NCI-H345 (cell line): ENCODE data around the gene IGF1R.

ENCODE experiments used
- DNase-seq: peaks from one replicate; lab custom pipeline; 2025; lab: John Stamatoyannopoulos, UW

IGF1R gene

DNA sequence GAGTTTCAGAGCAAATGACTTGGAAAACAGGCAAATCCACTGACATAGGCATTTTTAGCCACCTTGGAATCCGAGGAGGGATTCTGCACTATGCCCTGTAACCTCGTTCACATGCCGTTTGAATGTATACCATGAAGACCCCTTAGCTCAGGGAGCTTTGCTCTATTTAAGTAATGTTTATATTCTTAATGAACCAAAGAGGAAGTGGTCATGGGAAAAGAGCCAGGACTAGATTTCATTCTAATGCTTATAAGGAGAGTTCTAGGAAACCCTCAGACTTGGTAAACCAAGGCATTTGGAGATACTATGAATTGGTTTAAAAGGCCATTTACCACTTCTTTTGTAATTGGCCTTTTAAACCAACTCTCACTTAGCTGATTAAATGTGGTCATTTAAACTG, 178.9 kb downstream of the IGF1R start:
- DNase-seq: no peak

DNA sequence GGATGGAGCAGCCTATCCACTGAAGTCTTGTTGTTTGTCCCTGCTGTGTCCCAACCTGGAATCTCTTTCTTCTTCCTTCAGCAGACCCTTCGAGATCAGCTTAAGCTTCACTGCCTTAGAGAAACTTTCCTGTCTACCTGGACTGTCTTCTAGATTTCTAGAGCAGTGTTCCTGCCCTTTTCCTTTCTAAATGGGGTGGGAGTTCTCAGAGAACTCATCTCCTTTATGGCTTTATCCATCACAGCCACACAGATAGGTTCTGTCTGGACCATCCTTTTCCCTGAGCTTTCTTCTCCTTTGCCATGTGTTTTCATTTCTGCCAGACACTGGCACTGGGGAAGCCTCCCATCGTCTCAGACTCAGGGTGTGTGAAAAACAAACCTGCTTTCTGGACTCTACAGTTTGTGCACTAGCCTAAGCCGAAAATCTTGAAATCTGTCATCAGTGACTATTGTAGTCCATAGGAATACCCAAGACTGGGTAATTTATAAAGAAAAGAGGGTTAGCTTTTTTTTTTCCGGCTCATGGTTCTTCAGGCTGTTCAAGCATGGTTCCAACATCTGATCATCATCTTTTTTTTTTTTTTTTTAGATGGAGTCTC, 181.8 kb downstream of the IGF1R start:
- no peak for DNase-seq

DNA sequence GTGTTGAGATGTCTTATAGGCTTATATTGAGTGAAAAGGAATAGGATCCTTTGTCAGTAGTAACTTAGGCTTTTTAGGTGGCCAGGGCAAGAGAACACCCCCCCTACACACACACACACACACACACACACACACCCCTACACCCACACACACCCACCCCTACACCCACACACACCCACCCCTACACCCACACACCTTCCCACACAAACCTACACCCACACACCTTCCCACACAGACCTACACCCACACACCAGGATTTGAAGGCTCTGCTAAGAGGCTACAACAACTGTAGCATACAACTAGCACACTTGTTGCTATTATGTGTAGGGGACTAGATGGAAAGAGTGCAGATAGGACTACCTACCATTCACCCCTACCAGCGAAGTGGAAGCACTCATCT, 186.6 kb downstream of the IGF1R start:
- no peak for DNase-seq

DNA sequence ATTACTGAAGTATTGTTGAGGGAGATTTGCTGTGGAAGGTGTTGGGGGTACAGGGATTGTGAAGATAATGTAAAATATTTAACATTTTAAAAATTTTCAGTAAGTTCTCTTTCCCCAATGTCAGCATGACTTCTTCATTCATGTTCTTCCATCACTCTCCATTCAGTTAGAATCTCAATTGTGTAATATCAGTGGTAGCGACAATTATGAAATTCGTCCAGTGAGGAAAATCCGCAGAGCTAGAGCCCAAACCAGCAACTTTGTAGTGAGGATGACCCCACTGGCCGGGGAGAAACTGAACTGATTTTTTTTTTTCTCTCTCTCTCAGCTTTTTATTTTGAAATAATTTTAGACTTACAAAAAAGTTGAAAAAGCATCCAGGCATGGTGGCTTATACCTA, 187.5 kb downstream of the IGF1R start:
- no peak for DNase-seq

DNA sequence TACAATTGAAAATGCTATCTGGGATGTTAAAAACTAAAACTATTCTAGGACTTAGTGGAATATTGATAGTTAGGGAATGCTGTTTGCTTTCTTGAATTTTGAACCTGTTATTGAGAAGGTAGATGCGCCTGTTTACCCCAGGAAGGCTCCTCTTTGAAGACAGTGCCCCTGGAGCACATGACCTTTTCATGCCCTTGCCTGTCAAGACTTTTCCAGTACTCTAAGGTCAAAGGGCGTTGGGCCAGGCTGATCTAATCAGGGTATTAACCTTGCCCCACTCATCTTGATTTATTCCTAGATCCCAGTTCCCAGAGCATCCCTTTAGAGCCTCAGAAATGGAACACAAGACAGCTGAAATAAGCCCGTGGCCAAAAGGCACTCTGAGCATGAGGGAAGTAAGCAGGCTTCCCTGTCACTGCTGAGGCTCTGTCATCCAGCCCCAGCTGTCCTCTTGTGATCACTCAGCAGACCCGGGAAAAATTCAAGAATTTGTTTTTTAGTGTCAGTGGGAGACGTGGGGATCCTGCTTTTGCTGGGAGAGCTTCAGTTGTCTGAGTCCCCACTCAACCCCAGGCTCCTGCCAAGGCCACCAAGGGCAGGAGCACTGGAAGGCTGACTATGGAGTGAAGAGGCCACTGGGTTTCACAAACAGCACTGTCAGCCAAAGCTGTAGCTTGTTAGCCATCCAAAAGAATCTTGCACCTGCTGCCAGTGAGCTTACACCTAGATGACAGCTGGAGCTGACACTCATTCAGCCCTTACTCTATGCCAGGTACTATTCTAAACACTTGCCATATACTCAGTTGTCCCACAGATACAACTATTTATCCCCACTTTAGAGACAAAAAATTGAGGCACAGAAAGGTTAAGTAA, 190.3 kb downstream of the IGF1R start:
- DNase-seq: no peak

DNA sequence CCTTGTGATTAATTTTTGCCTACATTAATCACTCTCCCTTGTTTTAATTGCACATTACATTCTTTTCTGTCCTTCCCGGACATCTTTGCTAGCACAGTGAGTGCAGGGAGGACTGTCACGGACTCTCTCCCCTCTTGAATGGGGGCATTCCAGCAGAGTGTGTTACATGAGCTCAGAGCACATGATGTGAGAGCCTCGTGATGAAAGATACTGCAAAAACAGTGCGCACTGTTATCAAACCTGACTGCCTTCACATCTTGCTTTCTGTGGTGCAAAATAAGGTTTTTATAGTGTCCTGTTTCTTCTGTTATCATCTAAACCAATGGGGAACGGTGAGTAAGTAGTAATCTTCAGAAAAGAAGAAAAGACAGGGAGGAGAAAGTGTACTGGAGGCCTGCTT, 191.7 kb downstream of the IGF1R start:
- no peak for DNase-seq

DNA sequence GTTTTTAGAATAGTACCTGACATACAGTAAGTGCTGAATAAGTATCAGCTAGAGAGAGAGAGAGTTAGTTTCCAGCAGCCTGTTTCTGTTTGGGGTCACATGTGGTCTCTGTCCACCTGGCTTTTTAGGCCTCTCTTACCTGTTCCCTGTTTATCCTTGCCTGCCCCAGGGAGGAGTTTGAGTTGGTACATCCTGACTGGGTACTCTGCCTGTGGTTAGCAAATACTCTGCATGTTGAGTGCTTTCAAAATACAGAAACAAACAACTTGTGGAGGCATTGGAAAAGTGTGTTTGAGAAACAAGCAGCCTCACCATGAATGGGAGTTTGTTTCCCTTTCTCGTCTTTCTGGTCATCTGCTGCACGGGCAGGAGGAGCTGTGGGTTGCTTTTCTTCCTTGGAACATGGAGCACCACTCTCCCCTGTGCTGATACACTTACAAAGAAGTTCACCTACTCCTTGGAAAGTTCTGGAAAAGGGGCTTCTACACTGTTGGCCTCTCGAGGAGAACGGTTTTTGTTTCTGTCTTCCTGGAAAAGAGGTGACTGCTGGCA, 193.2 kb downstream of the IGF1R start:
- DNase-seq: no peak

DNA sequence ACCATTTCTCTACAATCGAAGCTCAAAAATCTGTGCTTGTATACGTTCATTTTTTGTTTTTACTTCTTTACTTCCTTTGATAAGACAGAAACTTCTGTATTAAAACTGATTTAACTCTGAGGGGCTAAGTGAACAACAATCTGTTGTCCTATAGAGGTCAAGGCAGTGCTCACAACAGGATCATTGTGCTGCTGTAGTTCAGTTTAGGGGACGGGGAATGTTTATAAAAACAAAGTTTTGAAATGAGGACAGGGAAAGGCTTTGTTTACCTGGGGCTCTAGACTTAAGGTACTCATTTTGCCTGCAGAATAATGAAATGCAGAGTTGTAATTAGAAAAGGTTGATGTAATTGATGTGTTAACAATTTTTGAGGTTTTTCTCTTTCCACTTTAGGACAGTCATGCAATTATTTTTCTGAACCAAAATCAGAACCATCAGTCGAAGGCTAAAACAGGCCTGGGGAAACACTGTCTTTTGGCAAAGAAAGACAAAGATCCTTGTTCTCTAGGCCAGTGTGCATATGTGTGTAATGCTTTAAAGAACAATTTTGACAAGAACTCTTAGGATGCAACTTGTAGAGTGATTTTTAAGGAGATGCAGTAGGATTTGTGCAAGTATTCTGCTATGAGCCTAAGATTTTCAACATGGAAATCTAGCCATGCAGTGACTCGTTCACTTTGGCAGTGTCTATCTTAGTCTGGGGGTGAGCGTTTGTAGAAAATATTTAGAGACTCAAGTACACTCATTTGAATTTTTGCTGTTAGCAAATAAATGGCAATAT, 194.0 kb downstream of the IGF1R start:
- DNase-seq: no peak

DNA sequence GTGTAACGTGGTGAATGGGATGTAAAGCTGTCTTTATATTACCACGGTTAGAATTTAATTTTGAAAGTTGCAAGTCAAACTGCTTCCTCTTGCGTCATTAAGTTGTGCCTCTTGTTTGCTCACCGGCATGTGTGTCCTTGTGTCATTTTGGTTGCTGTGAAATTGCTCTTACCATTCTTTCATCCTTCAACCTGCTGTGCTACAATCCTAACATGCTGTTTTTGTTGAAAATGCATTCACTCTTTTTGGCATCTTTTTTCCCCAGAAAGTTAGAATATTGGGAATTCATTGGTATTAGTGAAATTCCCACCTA, 194.6 kb downstream of the IGF1R start:
- no peak for DNase-seq

DNA sequence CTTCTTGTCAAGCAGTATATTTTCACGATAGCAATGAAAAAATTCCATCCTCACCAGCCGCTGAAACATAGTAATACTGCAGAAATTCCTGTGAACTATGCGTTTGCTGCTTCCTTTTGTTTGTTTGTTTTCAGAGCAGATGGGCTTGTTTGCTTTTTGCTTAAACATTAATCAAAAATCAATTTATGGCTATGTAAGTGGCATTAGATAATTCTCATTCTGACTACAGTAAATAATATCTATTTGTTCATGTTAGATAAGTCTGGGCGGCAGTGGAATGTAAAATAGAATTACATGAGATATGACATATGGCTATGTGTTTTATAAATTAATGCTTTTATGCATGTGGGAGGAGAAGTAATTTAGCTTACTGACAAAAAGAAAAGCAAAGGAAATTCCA, 195.5 kb downstream of the IGF1R start:
- no peak for DNase-seq

DNA sequence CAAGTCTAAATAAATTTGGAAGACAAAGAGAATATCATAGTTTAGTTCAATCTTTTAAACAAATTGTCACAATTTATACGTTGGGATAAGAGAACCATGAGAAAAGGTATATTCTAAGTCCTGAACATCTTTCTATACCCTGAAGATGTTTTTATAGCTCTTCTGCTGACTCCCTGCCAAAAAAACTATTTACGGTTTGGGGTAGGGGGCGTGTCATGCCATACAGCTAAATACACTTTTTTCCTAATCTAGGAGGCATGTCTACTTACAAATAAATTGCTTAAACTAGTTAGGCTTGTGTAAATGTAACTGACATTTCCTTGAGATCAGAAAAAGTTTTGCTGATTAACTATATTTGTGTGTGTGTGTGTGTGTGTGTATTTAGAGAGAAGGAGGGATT, 195.9 kb downstream of the IGF1R start:
- no peak for DNase-seq

DNA sequence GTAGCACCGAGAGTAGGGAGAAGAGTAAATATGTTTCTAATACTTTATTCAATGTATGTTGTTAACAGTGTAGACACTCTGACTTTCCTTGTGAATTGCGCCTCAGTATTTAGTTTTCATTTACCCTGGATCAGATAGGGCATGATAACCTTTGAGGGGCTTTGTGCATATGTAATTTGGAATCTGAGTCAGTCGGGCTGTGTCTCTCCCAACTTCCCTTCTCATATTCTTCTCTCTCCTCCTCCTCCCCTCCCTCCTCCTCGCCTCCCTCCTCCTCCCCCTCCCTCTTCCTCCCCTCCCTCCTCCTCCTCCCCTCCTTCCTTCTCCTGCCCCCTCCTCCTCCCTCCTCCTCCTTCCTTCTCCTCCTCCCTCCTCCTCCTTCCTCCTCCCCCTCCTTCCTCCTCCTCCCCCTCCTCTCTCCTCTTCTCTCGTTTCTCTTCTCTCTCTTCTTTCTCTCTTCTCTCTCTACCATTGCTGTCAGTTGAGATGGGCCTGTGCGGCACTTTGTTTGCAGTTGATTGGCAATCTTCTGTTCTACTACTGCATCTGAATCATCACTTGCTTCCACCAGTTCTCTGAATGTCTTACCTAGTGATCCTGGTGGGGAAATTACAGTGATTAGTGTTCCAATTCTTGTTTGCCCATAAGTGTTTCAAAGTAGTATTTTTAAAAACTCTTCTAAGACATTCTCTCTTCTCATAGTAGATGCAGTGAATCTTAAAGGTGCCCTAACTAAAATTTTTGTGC, 197.0 kb downstream of the IGF1R start:
- DNase-seq: no peak

DNA sequence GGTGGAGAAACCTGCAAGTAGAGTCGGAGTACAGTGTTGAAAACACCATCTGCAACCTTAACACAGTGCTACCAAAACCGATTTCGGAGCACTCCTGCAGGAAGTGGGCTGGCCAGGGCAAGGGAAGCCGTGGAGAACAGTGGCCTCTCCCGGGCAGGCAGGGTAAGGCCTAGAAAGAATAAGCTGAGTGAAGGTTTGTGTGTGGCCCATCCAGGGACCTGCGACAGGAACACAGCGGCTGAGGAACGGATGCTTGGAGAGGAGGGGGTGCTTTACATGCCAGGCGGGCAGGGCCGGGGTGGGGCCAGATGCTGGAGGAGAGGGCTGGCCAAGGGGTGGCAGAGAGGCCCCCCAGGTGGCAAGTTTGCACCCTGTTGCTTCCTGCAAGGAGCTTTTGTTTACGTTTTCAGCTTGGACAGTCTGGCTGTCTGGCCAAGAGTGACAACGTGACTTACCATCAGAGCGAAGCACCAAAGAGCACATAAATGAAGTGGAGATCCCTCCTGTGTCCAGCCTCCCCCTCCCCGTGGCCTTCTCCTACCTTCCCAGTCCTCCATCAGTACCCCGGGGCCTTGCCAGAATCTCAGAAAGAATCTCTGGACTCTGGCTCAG, 202.7 kb downstream of the IGF1R start:
- peak; percentile 74 for DNase-seq

DNA sequence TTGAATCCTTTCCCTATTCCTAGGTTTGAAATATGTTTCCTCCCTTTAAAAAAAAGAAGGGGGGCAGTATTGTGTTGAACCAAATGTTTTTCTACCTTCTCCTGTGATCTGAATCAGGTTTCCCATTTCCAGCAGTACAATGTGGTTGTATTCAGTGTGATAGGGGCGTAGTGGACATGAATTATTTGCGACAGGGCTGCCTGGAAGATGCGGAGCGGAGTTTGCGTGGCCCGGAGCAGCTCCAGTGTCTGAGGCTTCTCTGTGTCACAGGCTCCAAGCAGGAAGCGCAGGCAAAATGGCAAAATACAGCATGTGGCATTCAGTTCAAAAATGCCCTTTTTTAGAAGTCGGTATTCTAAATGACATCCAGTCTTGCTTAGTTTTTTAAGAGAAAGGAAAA, 204.8 kb downstream of the IGF1R start:
- peak; percentile 84 for DNase-seq

DNA sequence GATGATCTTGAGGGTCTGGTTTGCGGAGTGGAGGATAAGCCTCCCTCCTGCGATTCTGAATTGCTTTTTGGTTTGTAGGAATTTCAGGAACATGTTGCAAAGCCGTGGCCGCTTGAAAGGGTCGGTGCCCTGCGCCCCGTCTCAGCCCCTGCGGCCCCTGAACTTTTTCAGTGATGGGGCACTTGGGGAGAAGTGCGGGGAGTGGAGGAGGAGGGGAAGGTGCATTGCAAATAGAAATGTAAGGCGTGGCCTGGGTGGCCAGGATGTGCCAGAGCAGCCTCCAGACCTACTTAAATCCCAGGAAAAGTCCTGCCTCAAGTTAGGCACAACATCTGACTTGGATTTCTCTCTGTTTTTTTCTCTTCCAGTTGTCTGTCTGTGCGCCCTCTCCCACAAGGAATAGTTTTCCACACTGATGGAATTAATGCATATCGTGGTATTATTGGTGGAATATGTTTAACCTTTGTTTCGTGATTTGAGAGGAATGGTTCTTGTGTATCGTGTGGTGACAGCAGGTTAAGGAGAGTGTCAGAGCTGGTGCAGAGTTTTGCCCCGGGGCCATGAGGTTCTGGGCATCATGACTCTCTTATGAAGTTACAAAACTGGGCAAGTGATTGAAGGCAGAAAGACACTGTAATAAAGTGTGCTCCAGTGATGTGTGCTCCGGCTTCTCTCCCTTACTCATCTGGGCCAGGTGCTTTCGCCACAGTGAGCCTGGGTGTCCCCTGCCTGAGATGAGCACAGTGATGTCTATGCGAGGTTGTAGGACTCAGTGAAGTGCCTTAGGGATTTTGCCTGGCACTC, 205.5 kb downstream of the IGF1R start:
- no peak for DNase-seq

DNA sequence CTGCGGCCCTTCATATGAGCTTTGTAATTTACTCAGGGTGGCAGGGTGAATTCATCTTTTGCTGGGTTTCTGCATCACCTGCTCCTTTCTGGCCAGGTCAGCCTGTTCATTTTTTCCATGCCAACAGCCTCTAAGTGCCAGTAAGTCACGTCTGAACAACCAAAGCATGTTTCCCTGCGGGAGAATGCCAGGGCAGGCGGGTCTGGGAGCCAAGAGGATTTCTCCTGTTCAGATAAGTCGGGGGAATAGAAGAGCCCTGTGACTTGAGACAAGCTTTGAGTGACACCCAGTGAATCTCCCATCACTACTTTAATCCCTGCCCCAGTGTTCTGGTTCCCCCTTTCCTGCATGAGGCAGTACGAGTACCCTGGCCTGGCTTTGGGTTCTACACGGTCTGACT, 206.2 kb downstream of the IGF1R start:
- no peak for DNase-seq

DNA sequence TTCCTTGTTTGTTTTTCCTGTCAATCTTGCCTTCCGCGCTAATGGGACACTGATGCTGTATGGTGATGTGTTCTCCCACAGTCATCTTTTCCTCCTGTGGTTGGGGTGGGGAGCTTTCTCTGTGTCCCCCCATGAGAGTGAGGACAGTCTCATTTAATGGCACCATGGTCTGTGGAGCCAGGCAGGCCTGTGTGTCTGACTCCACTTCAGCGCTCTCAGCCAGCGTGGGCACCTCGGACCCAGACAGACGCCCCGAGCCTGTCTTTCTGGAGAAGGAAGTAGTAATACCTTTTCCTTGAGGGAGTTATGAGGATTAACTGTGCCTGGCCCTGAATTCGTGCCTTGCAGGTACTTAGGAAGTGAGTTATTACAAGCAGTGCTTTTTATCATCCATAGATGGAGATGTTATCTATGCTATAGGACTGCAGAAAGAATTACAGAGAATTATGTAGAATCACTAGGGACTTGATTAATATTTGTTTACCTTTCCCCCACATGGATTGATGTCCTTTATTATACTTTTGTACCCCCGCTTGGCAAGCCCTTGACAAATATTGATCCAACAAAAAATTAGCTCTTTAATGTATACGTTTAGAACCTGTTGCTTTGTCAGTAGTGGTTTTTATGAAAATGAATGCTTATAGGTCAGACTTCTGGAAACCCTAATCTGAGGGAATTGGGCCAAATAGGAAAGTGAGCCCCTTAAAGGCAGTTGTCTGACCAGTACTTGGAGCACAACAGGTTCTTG, 206.9 kb downstream of the IGF1R start:
- DNase-seq: no peak

DNA sequence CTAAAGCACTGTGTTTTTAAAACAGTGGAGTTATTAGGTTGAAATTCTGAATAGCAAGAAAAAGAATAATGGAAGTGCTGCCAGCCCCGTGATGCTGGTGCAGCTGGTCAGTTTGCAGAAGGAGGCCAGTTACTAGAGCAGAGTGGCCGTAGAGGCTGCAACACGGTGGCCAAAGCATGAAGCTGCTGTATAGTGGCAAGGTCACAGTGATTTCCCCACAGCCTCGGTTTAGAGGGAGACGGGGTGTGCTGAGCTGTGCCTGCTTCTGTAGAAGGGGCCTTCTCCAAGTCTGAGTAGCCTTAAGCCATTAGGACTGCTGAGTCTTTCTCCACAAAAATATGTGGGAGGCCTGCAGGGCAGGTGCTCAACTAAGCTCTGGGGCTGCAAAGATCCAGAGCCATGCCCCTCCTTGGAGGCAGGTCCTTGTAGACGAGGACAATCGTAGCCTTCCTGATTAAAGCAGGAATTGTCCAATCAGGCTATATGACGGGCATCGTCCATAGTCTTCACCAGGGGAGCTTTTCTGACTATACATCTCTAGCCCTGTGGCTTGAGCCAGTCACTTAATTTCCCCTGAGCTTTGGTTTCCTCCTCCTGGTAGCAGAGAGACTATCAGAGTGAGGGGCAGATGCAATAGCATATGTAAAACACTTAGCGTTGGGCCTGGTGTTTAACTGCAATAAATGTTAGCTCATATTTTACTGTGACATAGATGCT, 207.6 kb downstream of the IGF1R start:
- DNase-seq: no peak

DNA sequence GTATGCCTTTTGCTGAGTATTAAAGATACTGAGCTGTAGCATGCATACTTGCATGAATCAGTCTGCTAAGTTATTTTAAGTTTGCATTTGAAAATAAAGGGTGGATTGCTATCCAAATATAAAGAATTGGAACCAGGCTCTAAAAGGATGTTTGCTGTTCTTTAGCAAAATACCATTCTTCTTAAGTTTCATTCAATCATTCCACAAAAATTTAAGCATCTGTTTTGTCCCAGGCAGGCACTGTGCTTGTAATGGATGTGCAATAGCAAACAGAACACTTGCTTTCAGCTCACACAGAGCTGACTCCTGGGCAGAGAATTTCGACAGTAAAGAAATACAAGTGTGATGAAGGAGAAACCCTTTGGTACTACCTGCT, 208.2 kb downstream of the IGF1R start:
- DNase-seq: no peak

DNA sequence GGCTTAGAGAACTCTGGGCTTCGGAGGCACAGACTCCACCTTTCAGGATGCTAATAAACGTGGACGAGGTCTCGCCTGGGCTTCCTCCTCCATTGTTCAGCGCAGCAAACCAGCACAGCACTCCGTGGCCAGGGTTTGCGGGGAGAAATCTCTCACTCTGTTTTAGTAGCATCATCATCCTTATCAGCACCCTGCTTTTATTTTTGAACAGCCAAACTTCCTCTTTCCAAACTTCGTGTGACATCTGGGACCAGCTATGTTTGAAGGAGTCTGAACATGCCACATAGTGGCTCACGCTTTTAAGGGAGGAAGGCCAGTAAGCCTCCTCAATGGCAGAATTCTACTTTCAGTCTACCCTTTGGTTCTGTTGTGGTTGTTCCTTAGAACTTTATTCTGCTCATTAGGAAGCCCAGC, 210.3 kb downstream of the IGF1R start:
- no peak for DNase-seq
